ENCODE measurements around the gene LRRFIP1.
"Not testable (repeated sequence)": the region's sequence is repeated elsewhere in the genome, so short reads cannot be mapped to it uniquely, and the experiment has no call there.

Gene LRRFIP1

DNA sequence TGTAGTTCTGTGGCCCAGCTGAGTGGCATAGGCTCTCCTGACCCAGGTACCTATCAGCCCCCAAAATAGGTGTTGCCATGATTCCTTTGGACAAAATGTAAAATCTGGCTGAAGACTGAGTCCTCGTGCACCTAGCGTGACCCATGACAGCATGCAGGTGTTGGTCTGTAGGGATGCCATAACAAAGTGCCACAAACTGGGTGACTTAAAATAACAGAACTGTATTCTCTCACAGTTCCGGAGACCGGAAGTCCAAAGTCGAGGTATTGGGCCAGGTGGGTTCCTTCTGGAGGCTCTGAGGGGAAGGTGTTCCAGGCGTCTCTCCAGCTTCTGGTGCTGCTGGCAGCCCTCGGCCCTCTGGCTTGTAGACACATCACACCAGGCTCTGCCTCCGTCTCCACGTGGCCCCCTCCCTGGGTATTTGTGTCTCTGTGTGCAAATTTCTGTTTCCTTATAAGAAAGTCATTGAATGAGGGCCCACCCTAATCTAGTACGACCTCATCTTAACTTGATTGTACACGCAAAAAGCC, 34.5 kb downstream of the LRRFIP1 start:
- no peak for DNase-seq (ENCODE audit: low read depth in 1 of 2, low spot score in 1 of 2)

GRCh38 chr2:237662671-237663093, 35.3 kb downstream of the LRRFIP1 start:
- DNase-seq (ENCODE audit: low read depth in 1 of 2, low spot score in 1 of 2) = peak in 1 of 2 donors; percentile 21

- no peak for DNase-seq (ENCODE audit: low read depth in 1 of 2, low spot score in 1 of 2)
These were observed 36.2 kb downstream of the LRRFIP1 start for GRCh38 chr2:237663517-237664110.

- DNase-seq (ENCODE audit: low read depth in 1 of 2, low spot score in 1 of 2) = no peak
These were observed 36.8 kb downstream of the LRRFIP1 start for GRCh38 chr2:237664151-237664550.

GRCh38 chr2:237665713-237666143, 38.3 kb downstream of the LRRFIP1 start:
- DNase-seq (ENCODE audit: low read depth in 1 of 2, low spot score in 1 of 2) = no peak

GRCh38 chr2:237666606-237667005, 39.2 kb downstream of the LRRFIP1 start:
- DNase-seq (ENCODE audit: low read depth in 1 of 2, low spot score in 1 of 2) = no peak

DNA sequence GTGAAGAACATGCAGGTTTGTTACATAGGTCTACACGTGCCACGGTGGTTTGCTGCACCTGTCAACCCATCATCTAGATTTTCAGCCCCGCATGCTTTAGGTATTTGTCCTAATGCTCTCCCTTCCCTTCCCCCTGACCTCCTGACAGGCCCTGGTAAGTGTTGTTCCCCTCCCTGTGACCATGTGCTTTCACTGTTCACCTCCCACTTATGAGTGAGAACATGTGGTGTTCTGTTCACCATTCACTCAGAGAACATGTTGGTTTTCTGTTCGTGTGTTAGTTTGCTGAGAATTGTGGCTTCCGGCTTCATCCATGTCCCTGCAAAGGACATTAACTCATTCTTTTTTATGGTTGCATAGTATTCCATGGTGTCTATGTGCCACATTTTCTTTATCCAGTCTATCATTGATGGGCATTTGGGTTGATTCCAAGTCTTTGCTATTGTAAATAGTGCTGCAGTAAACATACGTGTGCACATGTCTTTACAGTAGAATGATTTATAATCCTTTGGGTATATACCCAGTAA, 39.7 kb downstream of the LRRFIP1 start:
- not testable (repeated sequence) for DNase-seq (ENCODE audit: low read depth in 1 of 2, low spot score in 1 of 2)

DNA sequence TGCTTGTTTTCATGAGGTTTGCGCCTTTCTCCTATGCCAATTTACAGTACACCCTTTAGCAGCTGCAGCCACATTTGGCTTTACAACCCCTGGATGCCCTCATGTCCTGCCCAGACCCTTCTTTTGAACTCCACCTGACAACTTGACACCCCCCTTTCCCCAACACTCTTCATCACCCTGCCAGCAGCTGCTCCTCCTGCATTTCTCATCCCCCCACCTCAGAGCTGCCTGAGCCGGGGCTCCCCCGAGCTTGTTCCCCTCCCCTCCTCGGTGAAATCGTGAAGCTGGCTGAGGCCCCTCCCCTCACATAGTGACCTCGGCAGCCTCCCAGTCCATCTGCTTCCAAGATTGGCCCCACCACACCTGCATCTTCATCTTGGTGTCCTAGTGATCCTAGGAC, 40.5 kb downstream of the LRRFIP1 start:
- no peak for DNase-seq (ENCODE audit: low read depth in 1 of 2, low spot score in 1 of 2)

DNA sequence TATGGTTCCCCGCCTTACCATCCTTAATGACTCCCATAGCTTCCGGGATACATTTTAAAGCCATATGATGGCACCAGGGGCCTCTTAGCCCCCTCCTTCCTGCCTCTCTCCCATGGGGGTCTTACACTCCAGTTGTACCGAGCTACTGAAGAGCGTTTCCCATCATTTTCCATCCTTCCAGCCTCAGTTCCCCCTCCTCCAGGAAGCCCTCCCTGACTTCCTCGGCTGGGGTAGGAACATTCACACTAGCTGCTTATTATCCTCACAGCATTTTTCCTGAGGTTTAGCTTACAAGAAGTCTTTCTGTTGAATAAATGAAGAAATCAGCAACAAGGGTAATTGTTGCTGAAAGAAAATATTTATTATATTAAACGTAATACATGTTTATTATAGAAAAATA, 41.1 kb downstream of the LRRFIP1 start:
- no peak for DNase-seq (ENCODE audit: low read depth in 1 of 2, low spot score in 1 of 2)

DNA sequence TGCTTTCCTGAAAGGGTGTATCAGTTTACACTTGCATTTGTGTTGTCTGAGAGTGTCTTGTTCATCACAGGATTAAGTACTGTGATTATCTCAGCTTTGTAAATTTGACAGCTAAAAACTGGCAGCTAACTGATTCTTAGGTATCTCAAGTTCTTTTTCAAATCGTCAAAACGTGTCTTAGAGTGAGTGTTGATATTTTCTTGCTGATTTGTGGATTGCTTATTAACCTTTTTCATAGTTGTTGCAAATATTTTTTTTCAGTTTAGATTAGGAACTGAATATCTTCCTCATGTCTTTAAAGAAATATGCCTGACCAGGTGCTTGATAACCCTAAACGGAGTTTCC, 41.9 kb downstream of the LRRFIP1 start:
- no peak for DNase-seq (ENCODE audit: low read depth in 1 of 2, low spot score in 1 of 2)

DNA sequence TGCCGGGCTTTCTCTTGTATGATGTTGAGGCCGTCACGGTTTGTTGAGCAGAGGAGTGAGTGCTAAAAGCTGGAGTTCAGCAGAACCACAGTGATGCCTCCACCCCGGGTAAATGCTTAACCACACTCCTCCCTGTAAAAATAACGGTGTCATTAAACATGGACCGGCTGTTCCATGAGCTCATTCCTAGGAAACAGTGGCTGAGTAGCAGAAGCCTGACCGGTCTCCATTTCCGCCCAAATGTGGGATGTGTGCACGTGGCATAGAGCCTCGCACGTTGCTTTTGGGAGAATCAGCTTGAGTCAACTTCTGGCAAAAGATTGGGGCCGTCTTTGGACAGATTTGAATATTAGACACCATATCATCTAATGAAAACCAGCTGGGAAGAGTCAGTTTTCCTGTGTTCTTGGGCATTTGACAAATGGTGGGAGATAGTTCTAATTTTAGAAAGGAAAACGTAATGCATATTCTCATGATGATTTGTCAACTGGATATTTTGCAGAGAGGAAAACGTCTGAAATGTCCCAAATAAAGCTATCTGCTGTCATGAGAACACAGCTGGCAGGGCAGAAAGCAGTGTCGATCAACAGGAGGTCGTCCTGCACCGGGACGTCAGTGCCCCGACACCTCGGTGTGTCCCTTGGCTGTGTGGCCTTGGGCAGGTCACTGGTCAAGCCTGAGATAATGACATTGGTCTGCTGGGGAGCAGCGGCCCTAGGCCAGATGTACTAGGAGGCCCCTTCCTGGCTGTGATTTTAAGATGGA, 42.4 kb downstream of the LRRFIP1 start:
- no peak for DNase-seq (ENCODE audit: low read depth in 1 of 2, low spot score in 1 of 2)

DNA sequence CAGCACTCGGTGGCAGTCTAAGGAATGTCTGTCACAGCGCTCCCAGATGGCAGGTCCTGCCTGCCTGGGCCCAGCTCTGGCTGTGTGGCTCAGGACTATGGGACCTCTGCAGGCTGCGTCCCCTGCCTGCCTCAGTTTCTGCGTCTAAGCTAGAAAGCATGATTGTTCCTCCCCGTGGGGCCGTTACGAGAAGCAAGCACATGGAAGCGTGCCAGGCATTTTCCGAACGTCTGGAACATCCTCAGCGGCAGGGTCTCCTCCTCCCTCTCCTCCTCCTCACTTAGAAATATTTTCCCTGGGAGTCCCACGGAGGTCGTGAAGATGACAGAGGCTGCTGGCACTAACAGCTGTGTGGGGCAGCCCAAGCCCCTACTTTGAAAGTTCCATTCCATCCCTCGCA, 43.3 kb downstream of the LRRFIP1 start:
- no peak for DNase-seq (ENCODE audit: low read depth in 1 of 2, low spot score in 1 of 2)

DNA sequence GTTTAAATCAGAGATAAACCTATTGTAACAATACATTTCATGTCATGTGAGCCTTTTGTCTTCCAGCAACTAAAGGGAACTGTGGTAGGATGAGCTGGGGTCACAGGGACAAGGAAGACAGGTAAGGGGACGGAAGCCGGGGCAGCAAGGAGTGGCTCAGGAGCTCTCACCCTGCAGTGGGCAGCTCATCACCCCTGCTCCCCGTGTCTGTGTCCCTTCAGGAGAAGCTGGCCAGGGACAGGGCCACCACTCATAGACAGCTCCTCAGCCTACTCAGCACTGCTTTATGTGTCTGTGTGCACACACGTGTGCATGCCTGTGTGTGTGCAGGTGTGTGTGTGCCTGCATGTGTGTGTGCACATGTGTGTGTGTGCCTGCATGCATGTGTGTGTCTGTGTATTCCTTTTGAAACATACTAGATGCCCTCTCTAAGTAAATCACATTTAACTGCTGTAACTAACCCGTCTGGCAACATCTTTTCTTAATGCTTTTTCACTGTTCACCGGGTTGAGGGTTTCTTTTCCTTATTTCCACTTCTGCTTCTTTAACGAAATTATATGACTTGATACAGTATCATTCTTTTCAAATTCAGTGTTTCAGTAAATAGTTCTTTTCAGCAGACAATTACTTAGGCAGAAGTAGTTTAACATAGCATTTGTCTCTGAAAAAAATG, 44.2 kb downstream of the LRRFIP1 start:
- no peak for DNase-seq (ENCODE audit: low read depth in 1 of 2, low spot score in 1 of 2)

DNA sequence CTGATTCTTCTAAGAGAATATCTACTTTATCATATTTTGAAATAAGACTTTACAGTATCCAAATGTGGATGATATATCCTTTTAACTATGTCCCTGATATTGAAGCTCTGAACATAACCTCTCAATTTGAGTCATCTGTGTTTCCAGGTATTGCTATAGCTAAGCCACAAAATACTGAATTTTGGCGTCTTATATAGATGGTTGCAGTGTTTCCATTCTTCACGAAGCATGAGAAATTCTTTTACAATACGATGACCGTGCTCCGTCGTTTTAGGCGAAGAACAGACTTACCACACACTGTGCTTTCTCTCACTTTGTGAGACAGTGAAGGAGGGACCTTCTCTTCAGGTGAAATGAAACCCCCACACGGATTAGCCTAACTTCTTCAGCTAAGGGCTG, 45.3 kb downstream of the LRRFIP1 start:
- DNase-seq (ENCODE audit: low read depth in 1 of 2, low spot score in 1 of 2) = no peak

- peak; percentile 63 to 79 for DNase-seq (ENCODE audit: low read depth in 1 of 2, low spot score in 1 of 2)
These were observed 46.0 kb downstream of the LRRFIP1 start for GRCh38 chr2:237673130-237674001.

GRCh38 chr2:237674731-237675276, 47.4 kb downstream of the LRRFIP1 start:
- DNase-seq (ENCODE audit: low read depth in 1 of 2, low spot score in 1 of 2) = peak in 1 of 2 donors; percentile 66

GRCh38 chr2:237675316-237675715, 47.9 kb downstream of the LRRFIP1 start:
- no peak for DNase-seq (ENCODE audit: low read depth in 1 of 2, low spot score in 1 of 2)

- no peak for DNase-seq (ENCODE audit: low read depth in 1 of 2, low spot score in 1 of 2)
These were observed 53.5 kb downstream of the LRRFIP1 start for GRCh38 chr2:237680702-237681478.

GRCh38 chr2:237682151-237682550, 54.8 kb downstream of the LRRFIP1 start:
- DNase-seq (ENCODE audit: low read depth in 1 of 2, low spot score in 1 of 2) = no peak
